Measurements from ENCODE around the gene ITGB2. TPM values are rescaled to one million over a fixed set of nuclear protein-coding genes. Genes with fewer than 3 reads are reported as not detected.
A peak's percentile ranks its signal among the peaks of the same experiment; 100 is the strongest.

Gene ITGB2
- total RNA-seq, 4 donors from 2014 or later = 11.2 to 18.8 (median 15.3) TPM

DNA sequence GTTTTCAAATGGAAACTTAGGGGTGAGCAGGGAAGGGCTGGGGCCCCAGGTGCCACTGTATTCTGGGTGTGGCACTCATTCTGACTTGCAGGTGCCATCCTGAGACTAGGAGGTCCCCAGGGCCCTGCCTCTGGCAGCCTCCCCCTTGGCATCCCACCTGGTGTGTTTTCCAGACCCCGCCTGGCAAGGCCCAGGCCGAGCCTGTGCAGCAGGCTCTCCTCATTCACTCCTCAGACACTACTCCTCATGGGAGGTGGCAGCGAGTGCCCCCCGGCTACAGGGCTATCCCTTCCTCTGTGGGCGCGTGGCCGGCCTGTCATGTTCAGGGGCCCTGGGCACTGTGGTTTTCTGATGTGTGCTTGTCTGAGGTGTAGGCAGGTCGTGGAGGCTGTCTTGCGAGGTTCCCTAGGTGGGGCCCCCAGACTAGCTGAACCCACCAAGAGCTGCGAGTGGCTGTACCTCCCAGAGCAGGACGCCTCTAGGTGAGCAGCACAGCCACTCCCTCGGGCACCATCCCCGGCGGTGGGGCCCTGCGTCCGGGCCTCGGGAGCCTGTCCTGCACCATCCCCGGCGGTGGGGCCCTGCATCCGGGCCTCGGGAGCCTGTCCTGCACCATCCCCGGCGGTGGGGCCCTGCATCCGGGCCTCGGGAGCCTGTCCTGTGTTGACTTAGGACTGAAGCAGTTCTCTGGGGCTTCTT is 32.4 kb upstream of the ITGB2 start:
- no peak for TF ChIP-seq EP300 (IDR thresholded peaks at IDR 0.05)
- no peak for TF ChIP-seq POLR2A (IDR thresholded peaks at IDR 0.05)
- no peak for TF ChIP-seq POLR2AphosphoS5 (IDR thresholded peaks at IDR 0.05)
- TF ChIP-seq, protein P1, sequence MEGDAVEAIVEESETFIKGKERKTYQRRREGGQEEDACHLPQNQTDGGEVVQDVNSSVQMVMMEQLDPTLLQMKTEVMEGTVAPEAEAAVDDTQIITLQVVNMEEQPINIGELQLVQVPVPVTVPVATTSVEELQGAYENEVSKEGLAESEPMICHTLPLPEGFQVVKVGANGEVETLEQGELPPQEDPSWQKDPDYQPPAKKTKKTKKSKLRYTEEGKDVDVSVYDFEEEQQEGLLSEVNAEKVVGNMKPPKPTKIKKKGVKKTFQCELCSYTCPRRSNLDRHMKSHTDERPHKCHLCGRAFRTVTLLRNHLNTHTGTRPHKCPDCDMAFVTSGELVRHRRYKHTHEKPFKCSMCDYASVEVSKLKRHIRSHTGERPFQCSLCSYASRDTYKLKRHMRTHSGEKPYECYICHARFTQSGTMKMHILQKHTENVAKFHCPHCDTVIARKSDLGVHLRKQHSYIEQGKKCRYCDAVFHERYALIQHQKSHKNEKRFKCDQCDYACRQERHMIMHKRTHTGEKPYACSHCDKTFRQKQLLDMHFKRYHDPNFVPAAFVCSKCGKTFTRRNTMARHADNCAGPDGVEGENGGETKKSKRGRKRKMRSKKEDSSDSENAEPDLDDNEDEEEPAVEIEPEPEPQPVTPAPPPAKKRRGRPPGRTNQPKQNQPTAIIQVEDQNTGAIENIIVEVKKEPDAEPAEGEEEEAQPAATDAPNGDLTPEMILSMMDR (IDR thresholded peaks at IDR 0.05) = no peak
- Histone ChIP-seq H3K4me3 (no peak overlapping the region), H3K36me3 (peaks cover 36% of the 10 kb centered on the region), H3K9me3 (no peaks in the 10 kb centered on the region), H3K27me3 (no peaks in the 10 kb centered on the region), H3K27ac (no peak overlapping the region), H3K4me1 (peaks cover 26% of the 10 kb centered on the region)
- DNase-seq (ENCODE audit: low spot score in 2 of 2) = no peak
- 90% methylated on average over 4 of the region's 25 CpGs for WGBS

DNA sequence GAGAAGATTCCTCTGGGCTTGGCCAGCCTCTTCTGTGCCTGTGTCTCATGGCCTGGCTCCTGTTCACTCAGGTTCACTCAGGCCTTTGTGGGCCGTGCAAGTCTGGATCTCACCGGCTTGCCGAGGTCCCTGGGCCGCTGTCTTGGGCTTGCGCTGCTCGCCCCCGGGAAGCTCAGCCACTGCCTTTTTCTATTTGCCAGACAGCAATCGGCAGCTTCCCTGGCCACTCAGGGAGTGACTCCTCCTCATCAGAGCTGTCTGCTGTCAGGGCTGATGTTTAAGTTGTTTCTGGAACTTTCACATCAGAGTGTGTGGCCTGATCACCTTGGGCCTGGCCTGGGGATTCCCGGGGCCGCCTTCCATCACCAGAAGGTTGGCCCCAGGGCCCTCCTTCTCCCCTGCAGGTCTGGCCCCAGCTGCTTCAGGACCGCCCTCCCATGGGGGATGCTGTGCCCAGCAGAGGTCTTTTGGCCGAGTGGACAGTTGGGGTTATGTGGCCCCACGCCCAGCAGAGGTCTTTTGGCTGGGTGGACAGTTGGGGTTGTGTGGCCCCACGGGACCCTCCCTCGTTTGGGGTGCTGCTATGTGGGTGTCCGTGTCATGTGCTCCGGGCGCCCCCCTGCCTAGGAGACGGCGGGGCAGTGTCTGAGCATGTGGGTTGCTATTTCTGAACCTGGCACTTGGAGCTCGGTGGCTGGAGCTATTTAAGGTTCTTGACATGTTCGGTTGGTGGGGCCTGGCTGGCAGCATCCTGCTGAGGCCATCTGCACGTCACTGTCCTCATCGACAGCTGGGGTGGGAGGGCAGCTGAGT is 31.6 kb upstream of the ITGB2 start:
- peaks cover 42% of the 10 kb centered on the region for H3K36me3 ChIP-seq
- H3K9me3 ChIP-seq = no peaks in the 10 kb centered on the region
- 66% methylated on average over 16 of the region's 24 CpGs for WGBS
- no peak overlapping the region for H3K27ac ChIP-seq
- no peak for DNase-seq (ENCODE audit: low spot score in 2 of 2)
- TF ChIP-seq POLR2AphosphoS5 (IDR thresholded peaks at IDR 0.05) (no peak), EP300 (IDR thresholded peaks at IDR 0.05) (no peak), POLR2A (IDR thresholded peaks at IDR 0.05) (no peak)
- TF ChIP-seq, protein P1 (IDR thresholded peaks at IDR 0.05) = no peak
- H3K4me1 ChIP-seq = peaks cover 19% of the 10 kb centered on the region
- H3K4me3 ChIP-seq = no peak overlapping the region
- H3K27me3 ChIP-seq = no peaks in the 10 kb centered on the region

DNA sequence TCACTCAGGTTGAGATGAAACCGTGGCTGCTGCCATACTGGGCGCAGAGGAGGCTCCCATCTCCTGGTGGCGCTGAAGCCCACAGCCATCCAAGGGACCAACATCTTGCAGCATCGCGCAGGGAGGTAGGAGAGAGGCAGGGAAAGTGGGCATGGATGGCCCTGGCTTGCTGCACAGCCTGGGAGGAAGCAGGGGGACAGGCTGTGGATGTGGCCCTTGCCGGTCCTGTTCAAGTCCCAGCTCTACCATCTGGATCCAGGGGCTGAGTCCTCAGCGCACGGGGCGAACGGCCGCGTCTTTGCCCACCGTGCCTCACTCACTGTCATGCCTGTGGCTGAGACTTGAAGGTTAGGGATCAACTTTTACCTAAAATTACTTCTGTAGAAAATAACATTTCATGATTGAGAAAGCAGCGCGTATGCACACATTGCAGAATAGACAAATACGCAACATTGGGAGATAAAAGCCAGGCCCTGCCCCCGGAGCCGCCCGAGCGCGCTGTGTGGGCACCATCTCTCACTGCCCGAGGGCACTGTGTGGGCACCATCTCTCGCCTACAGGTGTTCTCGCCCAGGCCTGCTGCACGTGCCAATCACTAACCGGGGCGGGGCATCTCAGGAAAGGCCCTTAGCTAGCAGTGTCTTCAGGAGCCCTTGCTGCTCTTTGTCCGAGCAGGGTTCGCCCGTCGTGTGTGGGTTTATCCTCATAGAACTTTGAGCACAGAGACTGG is 30.7 kb upstream of the ITGB2 start:
- H3K36me3 ChIP-seq = peaks cover 42% of the 10 kb centered on the region
- WGBS = 82% methylated on average over 18 of the region's 31 CpGs
- no peak for TF ChIP-seq POLR2A (IDR thresholded peaks at IDR 0.05)
- TF ChIP-seq EP300 (IDR thresholded peaks at IDR 0.05) = no peak
- no peak for TF ChIP-seq POLR2AphosphoS5 (IDR thresholded peaks at IDR 0.05)
- TF ChIP-seq, protein P1 (IDR thresholded peaks at IDR 0.05) = no peak
- peaks cover 17% of the 10 kb centered on the region for H3K4me1 ChIP-seq
- no peaks in the 10 kb centered on the region for H3K27me3 ChIP-seq
- no peak for DNase-seq (ENCODE audit: low spot score in 2 of 2)
- no peak overlapping the region for H3K27ac ChIP-seq
- no peaks in the 10 kb centered on the region for H3K9me3 ChIP-seq
- no peak overlapping the region for H3K4me3 ChIP-seq

DNA sequence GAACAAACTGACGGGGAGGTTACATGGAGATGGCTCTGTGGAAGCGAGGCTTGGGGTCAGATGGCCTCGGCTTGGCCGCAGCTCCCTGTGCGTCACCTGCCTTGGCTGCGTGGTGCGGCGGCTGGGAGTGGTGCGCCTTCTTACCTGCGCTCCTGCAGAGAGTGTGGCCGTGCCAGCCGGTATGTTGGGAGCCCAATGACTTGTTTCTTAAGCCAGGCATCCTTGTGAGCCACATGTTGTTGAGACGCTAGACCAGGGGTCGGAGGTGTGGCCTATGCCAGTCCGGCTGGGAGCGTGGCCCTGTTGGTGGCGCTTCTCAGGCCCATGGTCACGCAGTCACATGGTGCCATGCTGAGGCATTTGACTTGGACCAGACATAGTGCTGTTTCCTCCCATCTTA is 29.7 kb upstream of the ITGB2 start:
- Histone ChIP-seq H3K36me3 (peaks cover 43% of the 10 kb centered on the region), H3K27me3 (no peaks in the 10 kb centered on the region), H3K9me3 (no peaks in the 10 kb centered on the region), H3K27ac (peak overlapping the region; percentile 44), H3K4me1 (peaks cover 17% of the 10 kb centered on the region), H3K4me3 (no peak overlapping the region)
- TF ChIP-seq POLR2A (IDR thresholded peaks at IDR 0.05) (no peak), EP300 (IDR thresholded peaks at IDR 0.05) (no peak), POLR2AphosphoS5 (IDR thresholded peaks at IDR 0.05) (no peak)
- TF ChIP-seq, protein P1 (IDR thresholded peaks at IDR 0.05) = no peak
- no peak for DNase-seq (ENCODE audit: low spot score in 2 of 2)
- 85% methylated on average over 15 of the region's 18 CpGs for WGBS

Measured in suprapubic skin (tissue), 4 donors.